SK-N-DZ (cell line): ENCODE measurements around the gene ZNF654.
A peak's percentile ranks its signal among the peaks of the same experiment; 100 is the strongest.
"Not testable (repeated sequence)": the region's sequence is repeated elsewhere in the genome, so short reads cannot be mapped to it uniquely, and the experiment has no call there.

Experiments
- DNase-seq: peaks from one replicate; pipeline ENCODE4 v3.0.0-alpha.2; 2015; ENCODE audit warnings: low spot score

ZNF654 gene

DNA sequence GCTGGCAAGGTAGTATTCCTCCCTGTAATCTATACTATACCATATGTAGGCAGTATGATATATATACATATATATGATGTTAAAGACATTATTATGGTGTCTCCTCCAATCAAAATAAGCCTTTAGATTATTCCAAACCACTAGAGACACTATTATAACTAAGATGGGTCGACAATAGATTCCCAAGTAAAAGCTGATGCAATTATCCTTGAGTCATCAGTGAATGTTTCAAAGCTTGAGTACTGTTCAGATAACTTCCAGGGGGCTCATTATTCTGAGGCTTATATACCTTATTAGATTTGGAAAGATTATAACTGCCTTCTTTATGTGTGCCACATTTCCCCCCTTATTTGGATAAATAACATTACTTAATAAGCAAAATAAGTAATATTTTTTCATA, 78.8 kb downstream of the ZNF654 start:
- DNase-seq = no peak

DNA sequence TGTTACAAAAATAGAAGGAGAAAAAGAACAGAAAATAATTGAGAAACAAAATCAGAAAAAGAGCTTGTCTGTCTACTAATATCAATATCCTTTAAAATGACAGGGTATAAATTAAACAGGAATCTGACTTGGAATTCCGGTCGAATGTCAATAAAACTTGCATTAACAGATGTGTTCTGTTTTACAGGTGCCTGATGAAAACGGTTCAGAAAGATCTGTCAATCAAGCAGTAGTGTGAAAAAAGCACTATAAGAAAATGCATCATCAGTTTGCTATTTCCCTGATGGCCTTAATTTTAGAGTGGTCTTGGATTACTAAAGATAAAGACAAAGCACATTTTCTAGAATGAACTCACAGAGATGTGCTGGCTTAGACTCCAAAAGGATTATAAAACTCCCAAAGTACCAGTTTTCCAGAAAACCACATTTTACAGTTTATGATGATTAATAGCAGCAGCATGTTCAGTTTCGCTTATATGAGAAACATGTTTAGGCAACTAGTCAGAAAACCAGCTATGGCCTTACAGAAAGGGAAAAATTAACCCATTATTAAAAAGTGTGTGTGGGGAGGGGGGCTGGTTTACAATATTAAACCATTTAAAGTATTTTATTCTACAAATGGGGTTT, 82.5 kb downstream of the ZNF654 start:
- DNase-seq = no peak

DNA sequence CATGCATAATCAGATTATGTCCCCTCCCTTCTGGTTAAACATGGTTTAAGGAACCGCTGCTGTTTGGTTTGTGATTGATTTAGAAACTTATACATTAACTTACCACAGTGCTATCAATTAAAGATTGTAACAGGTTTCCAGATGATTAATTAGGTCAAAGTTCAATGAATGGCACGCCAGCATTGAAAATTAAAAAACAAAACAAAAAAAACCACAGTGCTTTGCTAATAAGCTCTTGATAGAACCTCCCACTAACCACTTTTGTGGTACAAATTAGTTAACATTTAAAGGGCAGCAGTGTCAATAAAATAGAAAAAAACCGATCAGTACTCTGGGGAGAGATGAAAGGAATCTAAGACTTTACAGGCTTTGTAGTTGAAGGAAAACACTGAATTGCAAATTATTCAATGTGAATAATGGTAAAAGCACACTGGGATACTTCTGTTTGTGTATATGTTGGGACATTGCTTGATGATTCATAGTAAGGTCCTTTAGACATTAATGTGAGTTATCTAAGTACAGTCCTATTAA, 83.1 kb downstream of the ZNF654 start:
- no peak for DNase-seq

DNA sequence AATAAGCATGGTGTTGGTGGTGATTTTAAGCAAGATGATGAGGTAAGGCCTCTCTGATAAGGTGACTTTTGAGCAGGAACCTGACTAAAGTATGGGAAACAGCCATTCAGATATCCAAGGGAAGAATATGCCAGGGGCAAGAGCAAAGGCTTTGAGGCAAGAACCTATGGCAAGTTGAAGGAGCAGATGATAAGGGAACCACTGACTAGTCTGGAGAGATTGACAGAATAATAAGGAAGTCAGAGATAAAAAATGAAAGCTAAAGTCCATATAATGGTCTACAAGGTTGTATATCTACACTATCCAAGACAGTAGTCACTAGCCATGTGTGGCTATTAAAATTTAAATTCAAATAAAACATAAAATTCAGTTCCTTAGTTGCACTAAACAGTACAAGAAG, 88.2 kb downstream of the ZNF654 start:
- no peak for DNase-seq

DNA sequence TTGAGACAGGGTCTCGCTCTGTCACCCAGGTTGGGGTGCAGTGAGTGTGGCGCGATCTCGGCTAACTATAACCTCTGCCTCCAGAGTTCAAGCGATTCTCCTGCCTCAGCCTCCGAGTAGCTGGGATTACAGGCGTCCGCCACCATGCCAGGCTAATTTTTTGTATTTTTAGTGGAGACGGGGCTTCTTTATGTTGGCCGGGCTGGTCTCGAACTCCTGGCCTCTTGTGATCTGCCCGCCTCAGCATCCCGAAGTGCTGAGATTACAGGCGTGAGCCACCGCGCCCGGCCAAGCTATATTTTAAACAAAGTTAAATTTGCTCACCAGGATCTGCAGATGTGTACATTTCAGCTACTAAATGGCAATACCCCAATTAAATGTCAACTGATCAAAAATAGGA, 89.6 kb downstream of the ZNF654 start:
- DNase-seq = no peak

DNA sequence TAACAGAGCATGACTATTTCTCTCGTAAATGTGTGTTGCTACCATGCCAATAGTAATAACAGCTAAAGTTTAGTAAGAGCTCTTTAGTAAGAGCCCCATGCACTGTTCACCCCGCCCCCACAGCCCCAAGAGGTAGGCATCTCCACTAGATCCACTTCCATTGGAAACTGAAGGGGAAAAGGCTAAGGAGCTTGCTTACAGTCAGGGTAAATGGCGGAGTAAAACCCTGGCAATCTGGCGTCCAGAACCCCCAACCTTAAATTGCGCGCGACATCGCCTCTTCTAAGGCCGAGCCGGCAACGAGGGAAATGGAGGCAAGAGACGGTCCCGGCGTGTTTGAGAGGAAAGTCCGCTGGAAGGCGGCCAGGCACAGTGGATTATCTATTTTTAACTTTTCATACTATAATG, 90.0 kb downstream of the ZNF654 start:
- no peak for DNase-seq

DNA sequence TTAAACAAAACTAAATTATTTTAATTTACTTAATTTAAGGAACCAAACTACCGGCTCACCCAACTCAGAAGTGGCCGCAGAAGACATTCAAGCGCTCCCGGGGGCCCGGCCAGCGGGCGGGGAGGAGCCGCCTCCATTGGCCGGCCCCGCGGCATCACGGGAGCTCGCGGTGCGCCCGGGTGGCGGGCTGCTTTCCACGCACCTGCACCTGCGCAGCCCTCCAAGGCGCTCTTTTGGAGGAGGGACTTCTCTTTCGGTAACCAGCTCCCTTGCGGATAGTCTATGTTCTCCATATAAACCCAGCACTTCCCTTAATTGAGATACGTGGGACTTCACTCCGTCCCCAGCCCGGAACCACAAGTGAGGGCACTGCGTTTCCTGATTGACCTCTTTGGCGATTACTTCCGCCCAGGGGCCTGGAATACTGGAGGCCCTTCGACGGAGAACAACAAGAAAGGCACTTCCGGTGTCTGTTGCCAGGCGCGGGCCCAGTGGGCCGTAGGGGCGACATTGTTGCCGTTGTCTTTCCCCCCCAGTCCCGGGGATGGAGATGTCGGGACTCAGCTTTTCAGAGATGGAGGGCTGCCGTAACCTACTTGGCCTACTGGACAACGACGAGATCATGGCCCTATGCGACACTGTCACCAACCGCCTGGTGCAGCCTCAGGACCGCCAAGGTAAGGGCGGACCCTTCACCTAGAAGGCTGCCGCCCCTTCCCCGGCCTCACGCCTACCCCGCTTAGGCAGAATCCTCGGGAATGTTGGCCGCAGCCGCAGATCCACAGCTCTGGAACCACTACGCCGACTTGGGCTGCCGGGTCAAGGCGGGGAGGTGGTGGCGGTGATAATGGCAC, 90.7 kb downstream of the ZNF654 start, which contains the start of gene C3orf38:
Gene C3orf38 (plus strand): TSS at position 451 of the 854 bp plus-strand sequence. CDS start 94 bp downstream, at position 545.
- DNase-seq = peak; percentile 96

DNA sequence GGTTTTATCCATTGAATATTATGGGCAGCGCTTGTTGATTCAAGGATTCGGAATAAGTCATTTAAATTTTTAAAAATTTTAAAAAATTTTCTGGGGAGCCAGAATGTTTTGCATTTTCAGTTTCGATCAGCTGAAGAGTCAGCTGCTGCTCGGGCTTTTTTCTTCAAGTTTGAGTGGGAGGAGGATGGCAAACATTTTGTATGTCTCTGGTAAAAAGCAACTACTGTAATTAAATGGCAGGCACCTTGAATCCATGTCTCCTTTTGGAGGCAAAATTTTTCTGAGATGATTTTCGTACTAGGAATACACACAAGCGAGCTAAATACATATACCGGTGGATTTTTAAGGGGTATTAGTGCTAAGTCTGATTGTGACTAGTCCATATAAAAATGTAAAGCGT, 91.3 kb downstream of the ZNF654 start:
- no peak for DNase-seq

DNA sequence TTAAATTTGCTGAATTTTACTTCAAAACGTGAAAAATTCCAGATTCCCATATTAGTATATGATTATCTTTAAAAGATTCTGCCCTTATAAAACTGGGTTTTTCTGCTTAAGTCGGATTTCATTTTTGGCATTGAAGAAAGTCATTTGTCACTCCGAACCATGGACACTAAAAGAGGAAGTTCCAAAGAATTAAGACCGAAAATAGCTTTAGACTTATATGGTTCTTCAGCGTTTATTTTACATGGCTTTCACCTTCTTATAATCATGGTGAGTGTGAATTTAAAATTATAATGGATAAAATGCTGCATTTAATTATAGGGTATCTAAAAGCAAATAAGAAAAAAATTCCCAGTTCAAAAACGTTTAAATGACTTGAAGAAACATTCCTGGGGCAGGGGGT, 91.8 kb downstream of the ZNF654 start:
- no peak for DNase-seq

DNA sequence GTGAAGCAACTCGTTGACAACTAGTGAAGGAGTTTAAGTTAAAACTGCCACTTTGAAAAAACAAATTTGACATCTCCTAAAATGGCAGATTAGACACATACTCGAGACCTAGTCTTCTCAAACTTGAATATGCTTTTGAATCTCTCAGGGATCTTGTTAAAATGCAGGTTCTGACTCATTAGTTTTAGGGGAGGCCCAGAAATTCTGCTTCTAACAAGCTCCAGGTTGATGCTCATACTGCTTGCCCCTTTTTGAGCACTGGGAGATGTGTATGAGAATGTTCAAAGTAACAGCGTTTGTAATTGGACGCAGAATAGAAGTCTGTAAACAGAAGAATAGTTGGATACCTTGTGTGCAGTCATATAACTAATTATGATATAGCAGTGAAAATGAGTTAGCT, 92.3 kb downstream of the ZNF654 start:
- DNase-seq = no peak

DNA sequence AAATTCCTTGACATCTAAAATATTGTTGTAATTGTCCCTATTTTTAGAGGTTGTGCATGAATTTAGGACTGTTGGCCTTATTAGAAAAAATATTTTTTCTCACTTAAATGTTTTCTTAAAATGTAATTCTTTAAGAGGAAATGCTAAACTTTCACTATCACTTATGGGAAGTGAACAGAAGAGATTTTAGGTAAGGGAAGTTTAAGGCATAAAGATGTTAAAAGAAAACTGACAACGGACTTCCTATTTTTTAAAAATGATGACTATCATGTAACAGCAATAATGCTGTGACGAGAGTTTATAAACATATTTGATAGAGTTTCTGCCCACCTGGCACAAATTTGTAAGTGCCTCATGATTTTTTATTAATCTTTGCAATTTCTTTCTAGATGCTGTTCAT, 93.8 kb downstream of the ZNF654 start:
- no peak for DNase-seq

DNA sequence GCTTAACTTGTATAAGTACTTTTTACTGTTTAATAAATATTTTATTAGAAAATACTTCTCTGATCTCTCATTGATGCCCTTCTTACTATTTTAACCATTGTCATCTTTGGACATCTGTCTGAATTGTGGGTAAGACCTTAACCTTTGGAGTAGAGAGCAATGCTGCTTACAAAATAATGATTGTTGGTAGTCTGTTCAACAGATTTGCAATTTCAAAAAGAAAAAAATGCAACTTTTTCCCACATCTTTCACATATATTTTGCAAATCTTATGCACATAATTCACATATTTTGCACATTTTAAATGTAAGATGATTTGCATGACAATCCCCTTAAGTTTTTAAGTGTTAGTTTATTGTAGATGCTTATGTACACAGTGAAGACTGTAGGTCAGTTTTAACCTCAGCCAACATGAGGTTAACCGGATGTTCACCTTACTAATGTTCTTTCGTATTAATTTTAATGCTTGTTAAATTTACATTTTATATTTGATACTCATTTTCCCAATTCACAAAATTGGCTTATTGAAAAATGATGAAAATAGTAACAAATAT, 107.4 kb downstream of the ZNF654 start:
- DNase-seq = no peak

DNA sequence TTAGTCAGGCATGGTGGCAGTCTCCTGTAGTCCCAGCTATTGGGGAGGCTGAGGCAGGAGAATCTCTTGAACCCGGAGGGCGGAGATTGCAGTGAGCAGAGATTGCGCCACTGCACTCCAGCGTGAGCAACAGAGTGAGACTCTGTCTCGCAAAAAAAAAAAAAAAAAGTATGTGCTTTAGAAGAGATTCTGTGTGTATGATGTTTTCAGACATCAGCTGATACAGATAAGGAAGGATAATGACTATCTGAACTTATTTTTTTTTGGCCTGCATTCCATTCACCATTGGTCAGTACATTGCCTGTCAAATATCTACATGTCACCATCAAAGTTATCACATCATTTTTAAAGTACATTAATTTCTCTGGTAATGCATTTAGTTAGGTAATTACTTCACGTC, 108.1 kb downstream of the ZNF654 start:
- no peak for DNase-seq

DNA sequence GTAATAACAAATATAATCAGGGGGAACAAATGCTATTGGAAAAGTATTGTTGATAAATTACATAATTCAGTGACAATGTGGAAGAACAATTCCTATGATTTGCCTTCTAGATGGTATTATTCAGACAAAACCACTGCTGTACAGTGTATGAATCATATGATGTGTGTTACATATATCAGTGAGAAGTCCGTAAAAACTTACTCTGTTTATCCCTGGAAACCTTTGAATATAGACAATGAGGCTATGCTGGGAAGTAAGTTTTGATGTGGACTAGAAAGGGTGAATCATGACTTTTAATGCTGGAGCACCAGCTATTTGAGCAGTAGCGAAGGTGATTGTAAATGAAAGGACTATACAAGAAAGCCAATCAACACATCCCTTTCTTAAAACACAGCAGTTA, 108.6 kb downstream of the ZNF654 start:
- no peak for DNase-seq

DNA sequence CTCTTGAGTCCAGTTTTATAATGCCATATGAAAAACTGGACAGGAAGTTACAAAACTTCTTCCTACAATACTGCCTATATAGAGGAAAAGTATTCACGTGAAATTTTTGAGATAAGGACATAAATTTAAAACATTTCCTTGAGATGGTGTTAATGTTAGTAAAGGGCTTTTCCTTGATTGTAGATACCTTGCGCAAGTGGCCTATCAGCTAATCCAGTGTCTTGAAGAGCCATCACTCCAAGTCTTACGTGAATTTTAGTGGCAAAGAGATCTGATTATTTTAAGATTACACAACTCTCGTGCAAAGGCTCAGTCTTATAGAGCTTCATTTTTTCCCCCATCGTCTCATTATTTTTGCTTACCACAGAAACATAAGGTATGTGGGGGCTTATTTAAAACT, 109.1 kb downstream of the ZNF654 start:
- DNase-seq = no peak

DNA sequence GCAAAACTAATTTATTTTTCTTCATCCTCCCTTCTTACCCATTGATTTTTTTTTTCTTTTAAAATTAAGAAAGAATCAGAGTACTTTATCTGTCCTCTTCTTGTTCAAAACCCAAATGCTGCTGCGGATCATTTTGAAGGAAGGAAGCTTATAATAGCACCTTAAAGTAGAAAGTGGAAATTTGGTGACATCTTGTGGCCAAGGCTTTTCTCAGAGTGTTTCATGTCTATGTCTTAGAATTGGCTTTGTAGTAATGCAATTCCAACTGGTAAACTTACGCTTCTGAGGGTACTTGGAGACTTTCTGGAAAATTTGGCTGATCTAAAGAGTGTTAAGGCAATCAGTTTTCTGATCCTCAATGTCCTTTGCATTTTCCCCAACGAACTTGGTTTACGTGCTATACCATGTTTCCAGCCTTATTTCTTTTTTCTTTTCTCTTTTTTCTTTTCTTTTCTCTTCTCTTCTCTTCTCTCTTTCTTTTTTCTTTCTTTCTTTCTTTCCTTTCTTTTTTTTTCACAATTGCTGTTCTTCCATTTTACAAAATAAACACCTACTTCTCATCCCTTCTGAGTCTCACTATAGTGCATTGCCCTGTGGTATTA, 121.4 kb downstream of the ZNF654 start:
- peak; percentile 43 for DNase-seq

DNA sequence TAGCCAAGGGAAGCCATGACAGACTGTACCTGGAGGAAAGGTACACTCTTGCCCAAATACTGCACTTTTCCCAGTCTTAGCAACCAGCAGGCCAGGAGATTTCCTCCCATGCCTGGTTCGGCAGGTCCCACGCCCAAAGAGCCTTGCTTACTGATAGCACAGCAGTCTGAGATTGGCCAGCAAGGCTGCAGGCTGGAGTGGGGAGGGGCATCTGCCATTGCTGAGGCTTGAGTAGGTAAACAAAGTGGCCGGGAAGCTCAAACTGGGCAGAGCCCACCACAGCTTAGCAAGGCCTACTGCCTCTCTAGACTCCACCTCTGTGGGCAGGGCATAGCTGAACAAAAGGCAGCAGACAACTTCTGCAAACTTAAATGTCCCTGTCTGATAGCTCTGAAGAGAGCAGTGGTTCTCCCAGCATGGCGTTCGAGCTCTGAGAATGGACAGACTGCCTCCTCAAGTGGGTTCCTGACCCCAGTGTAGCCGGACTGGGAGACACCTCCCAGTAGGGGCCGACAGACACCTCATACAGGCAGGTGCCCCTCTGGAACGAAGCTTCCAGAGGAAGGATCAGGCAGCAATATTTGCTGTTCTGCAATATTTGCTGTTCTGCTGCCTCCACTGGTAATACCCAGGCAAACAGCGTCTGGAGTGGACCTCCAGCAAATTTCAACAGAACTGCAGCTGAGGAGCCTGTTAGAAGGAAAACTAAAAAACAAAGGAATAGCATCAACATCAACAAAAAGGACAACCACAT, 123.3 kb downstream of the ZNF654 start:
- not testable (repeated sequence) for DNase-seq

DNA sequence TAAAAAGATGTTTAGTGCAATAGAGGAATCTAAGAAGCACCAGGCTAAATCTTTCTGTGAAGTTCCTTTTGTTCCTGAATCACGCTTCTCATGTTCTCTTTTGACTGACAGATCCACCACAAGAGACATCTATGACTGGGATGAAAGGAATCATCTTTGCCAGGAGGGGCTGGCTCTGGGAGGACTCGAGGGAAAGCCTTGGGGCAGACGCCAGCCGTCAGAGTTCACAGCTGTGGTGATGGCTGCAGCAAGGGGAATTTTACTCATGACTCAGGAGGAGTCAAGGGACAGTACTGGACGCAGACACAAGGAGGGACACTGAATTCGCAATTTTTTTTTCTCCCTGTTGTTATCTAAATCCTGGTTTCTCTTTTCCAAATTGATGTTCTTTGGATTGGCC, 129.4 kb downstream of the ZNF654 start:
- no peak for DNase-seq

DNA sequence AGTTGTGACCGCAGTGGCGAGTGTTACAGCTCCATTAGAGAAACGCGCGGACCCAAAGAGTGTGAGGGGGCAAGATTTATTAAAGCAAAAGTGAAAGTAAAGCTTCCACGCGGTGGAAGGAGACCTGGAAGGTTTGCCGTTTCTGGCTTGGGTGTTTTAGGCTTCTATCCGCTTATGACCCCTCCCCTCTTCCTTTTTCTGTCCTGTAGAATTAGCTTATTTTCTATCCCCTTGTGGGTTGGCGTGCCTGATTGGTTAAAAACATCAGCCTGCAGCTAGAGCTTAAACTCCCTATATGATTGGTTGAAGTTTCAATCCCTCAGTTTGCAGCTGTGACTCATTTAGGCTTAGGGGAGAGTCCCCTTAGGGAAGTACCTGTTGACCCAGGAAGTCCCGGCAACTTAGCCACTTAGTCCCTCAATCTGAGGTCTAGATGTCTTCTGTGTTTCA, 130.3 kb downstream of the ZNF654 start:
- DNase-seq = no peak

DNA sequence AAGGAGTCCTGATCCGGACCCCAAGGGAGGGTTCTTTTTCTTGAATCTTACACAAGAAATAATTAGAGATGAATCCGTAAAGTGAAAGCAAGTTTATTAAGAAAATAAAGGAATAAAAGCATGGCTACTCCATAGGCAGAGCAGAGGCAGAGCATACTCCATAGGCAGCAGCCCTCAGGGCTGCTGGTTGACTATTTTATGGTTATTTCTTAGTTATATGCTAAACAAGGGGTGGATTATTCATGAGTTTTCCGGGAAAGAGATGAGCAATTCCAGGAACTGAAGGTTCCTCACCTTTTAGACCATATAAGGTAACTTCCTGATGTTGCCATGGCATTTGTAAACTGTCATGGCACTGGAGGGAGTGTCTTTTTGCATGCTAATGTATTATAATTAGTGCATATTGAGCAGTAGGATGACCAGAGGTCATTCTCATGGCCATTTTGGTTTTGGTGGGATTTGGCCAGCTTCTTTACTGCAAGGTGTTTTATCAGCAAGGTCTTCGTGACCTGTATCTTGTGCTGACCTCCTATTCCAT, 132.9 kb downstream of the ZNF654 start:
- DNase-seq = no peak

DNA sequence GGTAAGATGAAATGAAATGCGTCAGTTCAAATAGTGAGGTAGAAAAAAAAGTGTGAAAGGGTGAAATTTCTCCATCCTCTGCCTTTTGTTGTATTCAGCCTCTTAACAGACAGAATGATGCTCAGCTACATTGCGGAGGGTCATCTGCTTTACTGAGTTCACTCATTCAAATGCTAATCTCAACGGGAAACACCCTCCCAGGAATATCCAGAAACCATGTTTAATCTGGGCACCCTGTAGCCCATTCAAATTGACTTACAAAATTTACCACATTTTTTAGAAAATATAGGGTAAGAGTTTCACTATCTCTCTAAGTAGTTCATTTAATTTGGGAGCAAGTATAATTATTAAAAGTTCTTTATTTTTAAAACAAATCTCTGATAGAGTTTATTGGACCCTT, 133.6 kb downstream of the ZNF654 start:
- DNase-seq = no peak
